GM12891 (cell line): ENCODE data around the gene RTEL1.
A peak's percentile ranks its signal among the peaks of the same experiment; 100 is the strongest.

Experiments
- DNase-seq: peaks from one replicate; pipeline ENCODE4 v3.0.0; 2011; ENCODE audit warnings: low spot score; ENCODE audit not compliant: insufficient read length
- FAIRE-seq: peaks from 2 replicates; lab custom pipeline; 2011; peaks lifted over from hg19 to GRCh38; lab: Jason Lieb, UNC
- PAX5 ChIP-seq: IDR thresholded peaks from 2 replicates; pipeline ENCODE4 v1.6.1; 2011; ENCODE audit warnings: low read length, moderate library complexity, mild to moderate bottlenecking; ENCODE audit not compliant: insufficient read depth, severe bottlenecking
- POLR2A ChIP-seq: IDR thresholded peaks from 2 replicates; pipeline ENCODE4 v1.6.1; 2011; ENCODE audit warnings: low read depth, low read length, control low read depth
- POLR2AphosphoS5 ChIP-seq: IDR thresholded peaks from 2 replicates; pipeline ENCODE4 v1.6.1; 2011; ENCODE audit warnings: low read depth, low read length, control low read depth
- POU2F2 ChIP-seq: IDR thresholded peaks from 2 replicates; pipeline ENCODE4 v1.6.1; 2011; ENCODE audit warnings: low read depth, mild to moderate bottlenecking, control low read depth, low read length, moderate library complexity
- SPI1 ChIP-seq: IDR thresholded peaks from 2 replicates; pipeline ENCODE4 v1.6.1; 2011; ENCODE audit warnings: low read depth, low read length, control low read depth
- TAF1 ChIP-seq: IDR thresholded peaks from 2 replicates; pipeline ENCODE4 v1.6.1; 2011; ENCODE audit warnings: low read depth, low read length, control low read depth

RTEL1 gene

GRCh38 chr20:63698739-63699465, 40.8 kb downstream of the RTEL1 start:
- TF ChIP-seq TAF1 (no peak), POLR2AphosphoS5 (no peak), POU2F2 (no peak), PAX5 (no peak), POLR2A (no peak)
- DNase-seq, result peak; percentile 46

DNA sequence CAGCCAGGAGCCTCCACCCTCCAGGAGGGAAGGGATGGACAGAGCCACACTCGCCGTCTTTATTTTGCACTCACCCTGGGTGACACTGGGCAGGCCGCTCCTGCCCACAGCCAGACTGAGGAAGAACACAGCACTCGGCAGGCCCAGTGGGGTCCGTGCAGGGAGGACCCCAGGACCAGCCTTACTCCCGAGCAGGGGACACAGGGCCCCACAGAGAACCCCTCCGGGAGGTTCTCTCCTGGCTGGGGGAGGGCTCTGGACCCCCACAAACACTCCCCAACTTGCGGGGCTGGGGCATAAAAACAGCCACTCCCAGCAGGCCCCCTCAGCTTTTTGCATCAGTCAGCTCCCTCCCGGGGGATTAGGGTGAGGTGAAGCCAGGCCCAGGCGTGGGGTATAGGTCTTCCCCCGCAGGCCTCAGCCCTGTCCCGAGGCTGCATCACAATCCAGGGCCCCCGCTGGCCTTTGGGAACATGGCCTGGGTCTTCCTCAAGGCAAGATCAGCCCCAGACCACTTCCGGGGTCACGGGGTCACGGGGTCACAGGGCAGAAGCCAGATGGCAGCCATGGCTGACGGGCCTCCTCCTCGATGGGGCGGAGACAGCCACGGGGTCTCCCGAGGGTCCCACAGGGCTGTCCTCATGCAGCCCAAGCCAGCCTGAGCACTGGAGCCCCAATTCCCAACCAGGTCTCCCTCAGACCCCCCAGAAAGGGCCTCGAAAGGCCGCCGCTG, 41.5 kb downstream of the RTEL1 start:
- TF ChIP-seq POLR2AphosphoS5 (no peak), SPI1 (no peak), POLR2A (no peak)
- peak; percentile 19 for DNase-seq
- FAIRE-seq, result no peak

More at GRCh38 chr20:63698739-63699465, 40.8 kb downstream of the RTEL1 start:
- no peak for FAIRE-seq

DNA sequence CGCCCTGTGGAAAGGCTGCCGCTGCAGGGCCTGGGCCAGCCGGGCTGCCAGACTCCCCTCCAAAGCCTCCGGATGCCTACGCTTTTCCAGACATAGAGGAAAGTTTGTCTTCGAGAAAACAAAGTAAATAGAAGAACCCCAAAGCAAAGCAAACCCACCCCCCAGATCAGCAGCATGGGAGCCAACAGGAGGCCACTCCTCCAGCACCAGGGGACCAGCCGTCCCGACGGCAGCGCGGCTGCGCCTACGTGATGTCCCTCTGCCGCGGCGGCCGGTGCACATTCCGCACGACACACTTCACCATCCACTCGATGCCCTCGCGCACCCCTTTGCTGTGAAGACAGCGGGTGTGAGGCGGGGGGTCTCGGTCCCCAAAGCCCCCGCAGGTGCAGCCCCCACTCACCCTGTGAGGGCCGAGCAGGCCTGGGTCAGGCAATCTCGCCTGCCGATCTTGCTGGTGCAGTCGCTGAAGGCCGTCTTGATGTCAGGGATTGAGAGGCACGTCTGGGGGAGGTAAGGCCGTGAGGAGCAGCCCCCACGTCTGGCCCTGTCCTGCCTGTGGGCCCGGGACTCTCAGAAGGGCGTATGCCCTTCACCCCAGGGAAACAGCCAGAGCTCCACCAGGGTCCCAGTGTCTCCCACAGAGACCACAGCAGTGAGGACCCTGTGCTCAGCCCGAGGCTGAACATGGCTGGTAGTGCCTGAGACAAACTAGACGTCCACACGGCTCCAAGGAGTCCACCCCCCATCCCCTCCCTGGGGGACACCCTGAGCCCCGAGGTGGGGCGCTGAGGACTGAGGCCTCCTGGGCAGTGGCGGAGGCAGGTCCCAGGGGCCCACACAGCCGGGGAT, 42.3 kb downstream of the RTEL1 start:
- TF ChIP-seq POU2F2 (no peak), PAX5 (no peak), SPI1 (no peak), POLR2A (no peak), TAF1 (no peak), POLR2AphosphoS5 (no peak)
- DNase-seq (peak; percentile 22), FAIRE-seq (no peak)

DNA sequence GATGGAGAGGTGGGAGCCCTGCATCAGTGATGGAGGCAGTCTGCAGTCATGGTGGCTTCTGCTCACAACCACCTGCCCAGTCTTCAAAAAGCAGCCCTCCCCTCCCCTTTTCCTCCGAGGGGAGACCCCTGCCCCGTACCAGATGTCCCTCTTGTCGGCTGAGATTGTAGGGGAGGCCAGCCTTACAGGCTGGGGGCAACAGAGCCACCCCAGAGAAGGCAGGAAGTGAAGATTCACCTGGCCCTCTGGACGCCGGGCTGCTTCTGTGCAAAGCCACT, 42.9 kb downstream of the RTEL1 start:
- no peak for DNase-seq
- no peak for FAIRE-seq
- TF ChIP-seq POLR2A, result no peak

DNA sequence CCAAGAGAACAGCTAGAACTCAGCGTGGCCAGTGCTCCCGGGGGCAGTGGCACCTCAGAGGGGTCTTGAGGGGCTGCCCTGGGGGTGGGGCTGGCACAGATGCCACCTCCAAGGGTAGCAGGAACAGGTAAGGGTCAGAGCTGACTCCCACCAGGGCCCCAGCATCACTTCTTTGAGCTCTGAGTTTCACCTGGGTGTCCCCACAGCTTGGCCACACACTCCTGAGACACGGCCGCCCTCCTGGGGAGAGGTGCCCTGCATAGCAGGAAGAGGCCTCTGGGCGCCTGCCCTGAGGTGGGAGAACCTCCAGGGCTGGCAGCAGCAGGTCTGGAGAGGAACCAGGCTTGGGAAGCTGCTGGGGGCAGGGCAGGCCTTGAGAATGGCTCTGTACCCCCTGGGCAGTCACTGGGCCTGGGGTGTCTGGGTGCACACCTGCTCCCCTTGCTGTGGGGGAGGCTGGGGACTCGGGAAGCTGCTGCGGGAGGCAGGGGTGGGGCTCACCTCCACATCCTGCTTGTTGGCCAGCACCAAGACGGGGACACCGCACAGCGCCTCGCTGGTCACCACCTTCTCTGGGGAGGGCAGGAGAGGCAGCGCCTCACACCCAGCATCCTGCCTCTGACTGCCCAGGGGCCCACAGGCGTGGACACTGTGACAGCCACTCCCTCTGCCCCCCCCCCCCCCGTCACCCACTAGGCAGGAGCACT, 43.4 kb downstream of the RTEL1 start:
- DNase-seq (peak; percentile 17), FAIRE-seq (no peak)
- TF ChIP-seq POU2F2, result no peak
- TF ChIP-seq POLR2A, result no peak
- no peak for TF ChIP-seq PAX5
- no peak for TF ChIP-seq TAF1
- TF ChIP-seq POLR2AphosphoS5, result no peak
- no peak for TF ChIP-seq SPI1

DNA sequence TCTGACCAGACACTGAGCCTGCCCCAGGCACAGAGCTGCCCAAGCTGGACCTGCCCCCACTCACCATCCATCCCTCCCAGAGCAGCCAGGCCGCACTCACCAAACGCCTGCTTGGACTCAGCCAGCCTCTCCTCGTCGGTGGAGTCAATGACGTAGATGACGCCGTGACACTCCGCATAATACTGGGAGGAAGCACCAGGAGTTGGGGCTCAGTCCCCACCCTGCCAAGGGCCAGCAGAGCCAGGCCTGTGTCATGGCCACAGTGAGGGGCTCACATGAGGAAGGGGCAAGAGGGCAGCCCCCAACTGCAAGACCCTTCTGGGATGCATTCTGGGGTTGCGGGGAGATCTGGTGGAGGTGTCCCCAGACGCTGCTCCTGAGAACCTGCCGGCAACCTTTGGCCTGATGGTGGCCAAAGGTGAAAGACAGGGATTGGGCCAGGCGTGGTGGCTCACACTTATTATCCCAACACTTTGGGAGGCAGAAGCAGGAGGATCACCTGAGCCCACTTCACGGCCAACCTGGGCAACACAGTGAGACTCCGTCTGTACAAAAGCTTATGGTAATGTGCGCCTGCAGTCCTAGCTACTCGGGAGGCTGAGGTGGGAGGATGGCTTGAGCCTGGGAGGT, 44.0 kb downstream of the RTEL1 start:
- FAIRE-seq (no peak), DNase-seq (peak; percentile 4)
- TF ChIP-seq POLR2AphosphoS5 (no peak), PAX5 (no peak), POU2F2 (no peak), SPI1 (no peak), POLR2A (no peak), TAF1 (no peak)

DNA sequence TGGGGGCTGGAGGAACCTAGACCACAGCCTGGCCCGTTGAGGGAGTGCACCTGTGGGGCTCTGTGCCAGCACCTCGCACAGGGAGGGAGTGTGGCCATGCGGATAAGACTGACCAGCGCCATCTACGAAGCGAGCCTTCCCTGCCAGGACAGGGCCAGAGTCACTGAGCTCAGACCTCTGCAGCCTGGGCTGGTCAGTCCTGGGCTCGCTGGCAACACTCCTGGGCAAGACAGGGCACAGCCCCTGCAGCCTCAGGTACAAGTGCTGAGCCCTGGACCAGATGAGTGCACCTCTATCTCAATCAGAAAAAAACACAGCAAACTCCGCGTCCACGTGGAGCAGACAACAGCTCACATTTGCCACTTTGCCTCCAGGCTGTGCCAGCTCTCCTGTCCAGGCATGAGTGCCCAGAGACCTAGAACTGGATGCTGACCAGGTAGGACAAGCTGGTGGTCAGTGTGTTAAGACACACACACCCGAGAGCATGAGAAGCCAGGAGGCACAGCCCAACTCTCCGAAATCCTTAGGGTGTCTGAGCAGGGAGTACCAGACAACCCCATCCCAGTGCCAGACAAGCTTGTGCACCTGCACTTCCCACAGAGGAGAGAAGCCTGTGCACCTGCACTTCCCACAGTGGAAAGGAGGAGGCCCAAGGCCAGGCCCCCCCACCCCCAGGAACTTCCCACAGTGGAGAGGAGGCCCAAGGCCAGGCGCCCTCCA, 44.8 kb downstream of the RTEL1 start:
- DNase-seq (no peak), FAIRE-seq (no peak)
- TF ChIP-seq POLR2AphosphoS5 (peak; percentile 42; the same call in 1 of the 2 replicates), SPI1 (no peak)

- DNase-seq (no peak), FAIRE-seq (no peak)
- TF ChIP-seq POU2F2 (no peak), POLR2AphosphoS5 (no peak; the same call in 1 of the 2 replicates), TAF1 (no peak), POLR2A (no peak), PAX5 (no peak), SPI1 (no peak)
Measured at GRCh38 chr20:63703471-63703975, 45.4 kb downstream of the RTEL1 start.

GRCh38 chr20:63703976-63704748, 46.0 kb downstream of the RTEL1 start:
- TF ChIP-seq POLR2AphosphoS5 (no peak), POLR2A (no peak), TAF1 (no peak), PAX5 (no peak), SPI1 (no peak), POU2F2 (no peak)
- FAIRE-seq (no peak), DNase-seq (no peak)
